CD4-positive, CD25-positive, alpha-beta regulatory T cell (primary cell): Measurements from ENCODE around the gene MRPS25. TPM values are rescaled to one million over a fixed set of nuclear protein-coding genes. Genes with fewer than 3 reads are reported as not detected.

Experiments used
- ATAC-seq, 2 donors: fragments of 150-1000 bp; cut with Tn5 transposase; one replicate each; pipeline ENCODE4 v1.10.0; 2021; ENCODE audit warnings: low read depth in 2 of 2, moderate number of reproducible peaks in 2 of 2, moderate library complexity in 1 of 2
- DNase-seq, 3 donors: peaks; one replicate each; pipeline versions ENCODE4 v3.0.0 to v3.0.0-alpha.2; 2012 to 2022; ENCODE audit warnings: mixed read lengths in 1 of 3
- H3K27ac ChIP-seq: one replicate; pipeline ENCODE4 v1.7.0; 2013; ENCODE audit warnings: mild to moderate bottlenecking, low read length; ENCODE audit not compliant: insufficient read depth, poor library complexity, severe bottlenecking
- H3K27me3 ChIP-seq: one replicate; pipeline ENCODE4 v1.7.0; 2013; ENCODE audit warnings: low read length; ENCODE audit not compliant: control insufficient read depth, insufficient read depth
- H3K36me3 ChIP-seq: one replicate; pipeline ENCODE4 v1.7.0; 2013; ENCODE audit warnings: mild to moderate bottlenecking, low read length, moderate library complexity; ENCODE audit not compliant: control insufficient read depth, insufficient read depth
- H3K4me1 ChIP-seq: 2 replicates; pipeline ENCODE4 v1.7.0; 2013; ENCODE audit warnings: mild to moderate bottlenecking, low read length; ENCODE audit not compliant: insufficient read depth, control insufficient read depth, poor library complexity, severe bottlenecking
- H3K4me3 ChIP-seq: one replicate; pipeline ENCODE4 v1.7.0; 2013; ENCODE audit warnings: low read depth, mild to moderate bottlenecking, low read length, moderate library complexity
- H3K9me3 ChIP-seq, 2 experiments: 1 replicate in 1 of 2; 2 replicates in 1 of 2; pipeline ENCODE4 v1.7.0; 2013; ENCODE audit warnings: low read length in 2 of 2, mild to moderate bottlenecking in 1 of 2, moderate library complexity in 1 of 2; ENCODE audit not compliant: control insufficient read depth in 2 of 2
- H3K27ac Mint-ChIP-seq, 3 donors: one replicate each; pipeline ENCODE4 v1.8.0; 2020 to 2022; ENCODE audit warnings: mild to moderate bottlenecking in 3 of 3, mixed read lengths in 3 of 3, moderate library complexity in 2 of 3
- H3K27me3 Mint-ChIP-seq: one replicate; pipeline ENCODE4 v1.8.0; 2022; ENCODE audit warnings: mild to moderate bottlenecking, mixed read lengths
- H3K36me3 Mint-ChIP-seq: one replicate; pipeline ENCODE4 v1.8.0; 2020; ENCODE audit warnings: mixed read lengths
- H3K4me1 Mint-ChIP-seq, 4 donors: one replicate each; pipeline ENCODE4 v1.8.0; 2020 to 2022; ENCODE audit warnings: mixed read lengths in 4 of 4, mild to moderate bottlenecking in 1 of 4
- H3K4me3 Mint-ChIP-seq, 4 donors: one replicate each; pipeline ENCODE4 v1.8.0; 2020 to 2022; ENCODE audit warnings: mild to moderate bottlenecking in 4 of 4, mixed read lengths in 4 of 4, moderate library complexity in 3 of 4
- H3K9me3 Mint-ChIP-seq, 7 donors: one replicate each; pipeline ENCODE4 v1.8.0; 2020 to 2022; ENCODE audit warnings: mixed read lengths in 7 of 7, mild to moderate bottlenecking in 3 of 7, moderate library complexity in 2 of 7
- polyA plus RNA-seq, 4 donors: library from polyadenylated mRNA; unstranded; fragments of 300-500 nt; fragmentation: Illumina TruSeq; gene quantifications; one replicate each; pipeline ENCODE4 v1.2.3, GENCODE V29; 2021
- total RNA-seq: library from RNA; stranded (reverse); gene quantifications from one replicate; pipeline ENCODE4 v1.2.3, GENCODE V29; 2022

The MRPS25 gene
- total and polyA plus RNA-seq, 5 donors from 2014 or later, result 14.7 to 48.0 (median 17.7) TPM

- no peaks in the 10 kb centered on the region for H3K27me3 Mint-ChIP-seq
- no peaks in the 10 kb centered on the region for H3K9me3 Mint-ChIP-seq
- no peak overlapping the region for H3K4me3 ChIP-seq
- ATAC-seq (no peak), DNase-seq (no peak)
- no peak overlapping the region for H3K27ac Mint-ChIP-seq
- H3K27ac ChIP-seq, result no peak overlapping the region
- no peaks in the 10 kb centered on the region for H3K27me3 ChIP-seq
- H3K4me3 Mint-ChIP-seq, result no peak overlapping the region
- H3K9me3 ChIP-seq, result no peaks in the 10 kb centered on the region
- peaks cover 82% of the 10 kb centered on the region for H3K36me3 ChIP-seq
- H3K4me1 Mint-ChIP-seq, result peaks cover 0 to 9% (median 3%) of the 10 kb centered on the region in 4 donors
- H3K36me3 Mint-ChIP-seq, result peaks cover 70% of the 10 kb centered on the region
- no peaks in the 10 kb centered on the region for H3K4me1 ChIP-seq
Observed at GRCh38 chr3:15023249-15023648, 41.9 kb downstream of the MRPS25 start.

GRCh38 chr3:15017191-15017590, 47.9 kb downstream of the MRPS25 start:
- Mint-ChIP-seq H3K4me1 (peaks cover 0 to 2% (median 0%) of the 10 kb centered on the region in 4 donors), H3K27me3 (no peaks in the 10 kb centered on the region), H3K36me3 (peaks cover 77% of the 10 kb centered on the region), H3K27ac (peak overlapping the region in 1 of 3 donors; percentile 15), H3K9me3 (no peaks in the 10 kb centered on the region), H3K4me3 (no peak overlapping the region)
- DNase-seq, result no peak
- Histone ChIP-seq H3K36me3 (peaks cover 83% of the 10 kb centered on the region), H3K9me3 (no peaks in the 10 kb centered on the region), H3K27me3 (no peaks in the 10 kb centered on the region), H3K4me3 (no peak overlapping the region), H3K27ac (no peak overlapping the region), H3K4me1 (no peaks in the 10 kb centered on the region)
- no peak for ATAC-seq

GRCh38 chr3:15015456-15015855, 49.7 kb downstream of the MRPS25 start:
- H3K27me3 Mint-ChIP-seq, result no peaks in the 10 kb centered on the region
- H3K27me3 ChIP-seq, result no peaks in the 10 kb centered on the region
- ATAC-seq (no peak), DNase-seq (no peak)
- H3K4me1 ChIP-seq, result no peaks in the 10 kb centered on the region
- peaks cover 69% of the 10 kb centered on the region for H3K36me3 ChIP-seq
- H3K9me3 Mint-ChIP-seq, result no peaks in the 10 kb centered on the region
- no peaks in the 10 kb centered on the region for H3K9me3 ChIP-seq
- no peak overlapping the region for H3K4me3 ChIP-seq
- no peak overlapping the region for H3K4me3 Mint-ChIP-seq
- H3K27ac Mint-ChIP-seq, result no peak overlapping the region
- peaks cover 73% of the 10 kb centered on the region for H3K36me3 Mint-ChIP-seq
- H3K4me1 Mint-ChIP-seq, result peaks cover 0 to 7% (median 0%) of the 10 kb centered on the region in 4 donors
- no peak overlapping the region for H3K27ac ChIP-seq

- Histone ChIP-seq H3K9me3 (no peaks in the 10 kb centered on the region), H3K4me3 (no peak overlapping the region), H3K4me1 (no peaks in the 10 kb centered on the region), H3K27ac (no peak overlapping the region), H3K27me3 (no peaks in the 10 kb centered on the region), H3K36me3 (peaks cover 65% of the 10 kb centered on the region)
- H3K27me3 Mint-ChIP-seq, result no peaks in the 10 kb centered on the region
- no peak for DNase-seq
- peaks cover 0 to 7% (median 0%) of the 10 kb centered on the region in 4 donors for H3K4me1 Mint-ChIP-seq
- H3K27ac Mint-ChIP-seq, result no peak overlapping the region
- ATAC-seq, result no peak
- H3K36me3 Mint-ChIP-seq, result peaks cover 68% of the 10 kb centered on the region
- no peaks in the 10 kb centered on the region for H3K9me3 Mint-ChIP-seq
- H3K4me3 Mint-ChIP-seq, result no peak overlapping the region
Observed at GRCh38 chr3:15014606-15015328, 50.3 kb downstream of the MRPS25 start.

- H3K36me3 Mint-ChIP-seq, result peaks cover 46% of the 10 kb centered on the region
- DNase-seq, result no peak
- Histone ChIP-seq H3K27me3 (no peaks in the 10 kb centered on the region), H3K4me3 (no peak overlapping the region), H3K9me3 (no peaks in the 10 kb centered on the region), H3K36me3 (peaks cover 56% of the 10 kb centered on the region), H3K4me1 (no peaks in the 10 kb centered on the region), H3K27ac (no peak overlapping the region)
- H3K27ac Mint-ChIP-seq, result peak overlapping the region in 1 of 3 donors; percentile 9
- no peak for ATAC-seq
- no peaks in the 10 kb centered on the region for H3K27me3 Mint-ChIP-seq
- peaks cover 0 to 9% (median 0%) of the 10 kb centered on the region in 4 donors for H3K4me1 Mint-ChIP-seq
- no peak overlapping the region for H3K4me3 Mint-ChIP-seq
- no peaks in the 10 kb centered on the region for H3K9me3 Mint-ChIP-seq
Observed at GRCh38 chr3:15011174-15011573, 53.9 kb downstream of the MRPS25 start.

- Mint-ChIP-seq H3K9me3 (no peaks in the 10 kb centered on the region), H3K4me3 (no peak overlapping the region), H3K36me3 (peaks cover 42% of the 10 kb centered on the region), H3K4me1 (peaks cover 0 to 9% (median 0%) of the 10 kb centered on the region in 4 donors), H3K27ac (peak overlapping the region in 1 of 3 donors; percentile 44), H3K27me3 (no peaks in the 10 kb centered on the region)
- Histone ChIP-seq H3K36me3 (peaks cover 59% of the 10 kb centered on the region), H3K27me3 (no peaks in the 10 kb centered on the region), H3K4me3 (no peak overlapping the region), H3K27ac (no peak overlapping the region), H3K4me1 (no peaks in the 10 kb centered on the region), H3K9me3 (no peaks in the 10 kb centered on the region)
- ATAC-seq (no peak), DNase-seq (no peak)
Observed at GRCh38 chr3:15010664-15011063, 54.5 kb downstream of the MRPS25 start.

- Histone ChIP-seq H3K9me3 (no peaks in the 10 kb centered on the region), H3K36me3 (peaks cover 59% of the 10 kb centered on the region), H3K27ac (no peak overlapping the region), H3K27me3 (no peaks in the 10 kb centered on the region), H3K4me3 (no peak overlapping the region), H3K4me1 (no peaks in the 10 kb centered on the region)
- DNase-seq, result no peak
- H3K36me3 Mint-ChIP-seq, result peaks cover 37% of the 10 kb centered on the region
- H3K4me1 Mint-ChIP-seq, result peaks cover 0 to 9% (median 0%) of the 10 kb centered on the region in 4 donors
- no peak overlapping the region for H3K4me3 Mint-ChIP-seq
- peak overlapping the region in 1 of 3 donors; percentile 44 for H3K27ac Mint-ChIP-seq
- H3K9me3 Mint-ChIP-seq, result peaks cover 0 to 3% (median 0%) of the 10 kb centered on the region in 7 donors
- H3K27me3 Mint-ChIP-seq, result no peaks in the 10 kb centered on the region
- ATAC-seq, result no peak
Observed at GRCh38 chr3:15009167-15009566, 55.9 kb downstream of the MRPS25 start.

GRCh38 chr3:15007681-15008141, 57.4 kb downstream of the MRPS25 start:
- H3K27ac Mint-ChIP-seq, result peak overlapping the region in 1 of 3 donors; percentile 73

More at GRCh38 chr3:15007681-15008141, 57.4 kb downstream of the MRPS25 start:
- Mint-ChIP-seq H3K9me3 (peaks cover 0 to 5% (median 0%) of the 10 kb centered on the region in 7 donors), H3K4me3 (no peak overlapping the region), H3K27me3 (no peaks in the 10 kb centered on the region), H3K36me3 (peaks cover 34% of the 10 kb centered on the region), H3K4me1 (peaks cover 4 to 15% (median 6%) of the 10 kb centered on the region in 4 donors)
- DNase-seq, result no peak
- Histone ChIP-seq H3K4me1 (no peaks in the 10 kb centered on the region), H3K36me3 (peaks cover 58% of the 10 kb centered on the region), H3K27me3 (no peaks in the 10 kb centered on the region), H3K4me3 (no peak overlapping the region), H3K9me3 (no peaks in the 10 kb centered on the region), H3K27ac (no peak overlapping the region)
- no peak for ATAC-seq
